ENCODE data around the gene OR4C13.

DNA sequence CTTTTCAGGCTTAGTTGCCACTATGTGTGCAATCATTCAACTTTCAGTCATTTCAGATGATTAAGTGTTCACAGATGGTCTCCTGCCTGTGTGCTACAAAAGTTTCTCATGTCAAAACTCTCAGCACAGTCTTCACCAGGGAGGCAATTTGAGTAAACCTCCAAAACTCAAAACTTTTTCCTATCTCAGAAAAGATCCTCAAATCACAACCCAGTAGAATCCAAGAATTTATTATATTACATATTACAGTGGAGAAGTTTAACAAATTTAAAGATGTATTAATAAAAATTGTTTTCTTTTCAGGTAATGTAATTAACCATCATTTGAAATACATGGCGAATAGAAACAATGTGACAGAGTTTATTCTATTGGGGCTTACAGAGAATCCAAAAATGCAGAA lies at the start of gene OR4C13:
- TF ChIP-seq POLR2A (IDR thresholded peaks at IDR 0.05; ENCODE audit: low read length) (no peak), GATA1 (IDR thresholded peaks at IDR 0.05; ENCODE audit: low read depth, low read length) (no peak)
